Right atrium auricular region (tissue), 2 donors: ENCODE measurements around the gene EPHB2. TPM values are rescaled to one million over a fixed set of nuclear protein-coding genes. Genes with fewer than 3 reads are reported as not detected.

Experiments used
- DNase-seq: peaks from one replicate; pipeline ENCODE4 v3.0.0-alpha.2; 2019; ENCODE audit warnings: low spot score
- H3K27ac ChIP-seq, 2 donors: fragments of 200-600 bp; sonication (generic); 1 replicate in 1 of 2; 2 replicates in 1 of 2; pipeline ENCODE4 v1.5.1; 2016 to 2019
- H3K27me3 ChIP-seq, 2 donors: fragments of 200-600 bp; sonication (generic); one replicate each; pipeline versions ENCODE4 v1.5.1 to v1.6.0; 2017 to 2019
- H3K36me3 ChIP-seq: fragments of 200-600 bp; sonication (generic); one replicate; pipeline ENCODE4 v1.5.1; 2016
- H3K4me1 ChIP-seq, 2 donors: fragments of 200-600 bp; sonication (generic); one replicate each; pipeline versions ENCODE4 v1.5.1 to v1.6.0; 2017 to 2019
- H3K4me3 ChIP-seq, 2 donors: fragments of 200-600 bp; sonication (generic); 1 replicate in 1 of 2; 2 replicates in 1 of 2; pipeline ENCODE4 v1.5.1; 2017 to 2019; ENCODE audit warnings: mild to moderate bottlenecking in 1 of 2, moderate library complexity in 1 of 2
- H3K9me3 ChIP-seq, 2 donors: fragments of 200-600 bp; sonication (generic); one replicate each; pipeline ENCODE4 v1.5.1; 2019
- CTCF ChIP-seq, 2 donors: fragments of 200-600 bp; sonication (generic); IDR thresholded peaks; one replicate each; pipeline ENCODE4 v1.5.1; 2019; ENCODE audit warnings: antibody characterized with exemption in 2 of 2
- total RNA-seq, 2 donors: library from RNA; depleted of rRNA; stranded (reverse); fragments of >200 nt; gene quantifications; one replicate each; pipeline ENCODE4 v1.1.0, GENCODE V29; 2016

The EPHB2 gene
- total RNA-seq, 2 donors from 2014 or later: 1.8 to 2.6 TPM

DNA sequence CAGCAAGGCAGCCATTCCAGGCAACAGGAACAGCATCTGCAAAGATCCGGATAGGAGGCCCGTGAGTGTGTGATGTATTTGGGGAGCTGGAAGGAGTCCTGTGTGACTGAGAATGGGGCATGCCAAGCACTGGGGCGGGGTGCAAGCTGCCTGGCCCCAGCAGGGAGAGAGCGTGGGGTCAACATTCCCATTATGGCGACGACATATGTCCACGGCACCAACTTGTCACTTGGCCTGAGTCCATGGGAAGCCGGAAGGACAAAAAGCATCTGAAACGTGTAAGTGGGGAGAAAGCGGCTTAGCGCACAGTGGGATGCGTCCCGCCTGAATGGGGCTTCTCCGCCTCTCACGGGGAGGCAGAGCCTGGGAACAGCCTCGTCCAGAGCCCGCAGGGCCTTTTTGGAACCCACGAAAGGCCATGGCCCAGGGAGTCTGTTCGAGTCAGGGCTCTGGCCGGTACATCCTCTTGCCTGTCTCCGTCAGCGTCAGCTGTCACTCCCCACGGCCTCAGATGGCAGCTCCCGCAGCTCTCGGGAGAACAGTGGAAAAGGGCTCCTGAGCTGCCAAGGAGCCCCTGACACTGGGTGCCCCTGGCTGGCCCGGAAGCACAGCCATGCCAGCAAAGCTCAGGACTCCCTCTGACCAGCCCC is 12.4 kb downstream of the EPHB2 start:
- Histone ChIP-seq H3K27me3 (no peaks in the 10 kb centered on the region), H3K9me3 (no peaks in the 10 kb centered on the region), H3K36me3 (no peaks in the 10 kb centered on the region), H3K4me1 (no peaks in the 10 kb centered on the region), H3K27ac (no peak overlapping the region), H3K4me3 (no peak overlapping the region)
- no peak for DNase-seq
- no peak for TF ChIP-seq CTCF (IDR thresholded peaks at IDR 0.05)

GRCh38 chr1:22727873-22728272 is 17.2 kb downstream of the EPHB2 start:
- DNase-seq: no peak

GRCh38 chr1:22728751-22729399 is 18.2 kb downstream of the EPHB2 start:
- H3K27ac ChIP-seq: no peak overlapping the region
- no peak overlapping the region for H3K4me3 ChIP-seq
- TF ChIP-seq CTCF (IDR thresholded peaks at IDR 0.05): no peak
- H3K27me3 ChIP-seq: no peaks in the 10 kb centered on the region
- no peaks in the 10 kb centered on the region for H3K4me1 ChIP-seq
- H3K36me3 ChIP-seq: no peaks in the 10 kb centered on the region
- no peak for DNase-seq
- H3K9me3 ChIP-seq: no peaks in the 10 kb centered on the region

More at GRCh38 chr1:22727873-22728272, 17.2 kb downstream of the EPHB2 start:
- no peaks in the 10 kb centered on the region for H3K36me3 ChIP-seq
- no peak overlapping the region for H3K27ac ChIP-seq
- no peak for TF ChIP-seq CTCF (IDR thresholded peaks at IDR 0.05)
- no peak overlapping the region for H3K4me3 ChIP-seq
- H3K9me3 ChIP-seq: no peaks in the 10 kb centered on the region
- H3K27me3 ChIP-seq: no peaks in the 10 kb centered on the region
- H3K4me1 ChIP-seq: no peaks in the 10 kb centered on the region

GRCh38 chr1:22729400-22729773 is 18.7 kb downstream of the EPHB2 start:
- Histone ChIP-seq H3K4me1 (no peaks in the 10 kb centered on the region), H3K27me3 (no peaks in the 10 kb centered on the region), H3K27ac (no peak overlapping the region), H3K36me3 (no peaks in the 10 kb centered on the region), H3K4me3 (no peak overlapping the region), H3K9me3 (no peaks in the 10 kb centered on the region)
- DNase-seq: no peak
- no peak for TF ChIP-seq CTCF (IDR thresholded peaks at IDR 0.05)

DNA sequence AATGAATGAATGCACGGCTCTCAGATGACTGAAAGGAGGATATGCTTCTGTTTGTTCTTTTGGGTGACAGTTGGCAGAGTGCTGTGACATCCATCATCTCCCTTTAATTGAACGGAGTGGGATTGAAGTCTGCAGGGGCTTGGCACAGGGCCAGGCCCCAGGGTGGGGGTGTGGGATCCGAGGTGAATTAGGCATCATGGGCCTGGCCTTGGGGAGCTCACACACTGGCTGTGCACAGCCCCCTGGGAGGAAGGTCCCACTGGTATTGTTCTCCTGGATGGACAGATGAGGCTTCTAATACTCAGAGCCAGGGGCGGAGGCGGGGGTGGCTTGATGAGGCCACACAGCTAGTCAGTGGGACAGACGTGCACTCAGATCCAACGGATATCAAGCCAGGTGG is 19.3 kb downstream of the EPHB2 start:
- no peak for TF ChIP-seq CTCF (IDR thresholded peaks at IDR 0.05)

More for the DNA sequence above, 19.3 kb downstream of the EPHB2 start:
- Histone ChIP-seq H3K4me3 (no peak overlapping the region), H3K36me3 (no peaks in the 10 kb centered on the region), H3K9me3 (no peaks in the 10 kb centered on the region), H3K27me3 (no peaks in the 10 kb centered on the region), H3K4me1 (no peaks in the 10 kb centered on the region), H3K27ac (no peak overlapping the region)
- DNase-seq: no peak
